Hepatocyte (in vitro differentiated cells): ENCODE data around the gene TMEM150C.

Source experiments
- CTCF ChIP-seq: fragments of 200-600 bp; sonication (generic); IDR thresholded peaks from 2 replicates; pipeline ENCODE4 v1.5.1; 2016; ENCODE audit warnings: antibody characterized with exemption, mild to moderate bottlenecking; ENCODE audit not compliant: poor library complexity
- EZH2phosphoT487 ChIP-seq: fragments of 200-600 bp; sonication (generic); IDR thresholded peaks from one replicate; pipeline ENCODE4 v1.6.1; 2018; ENCODE audit warnings: antibody characterized with exemption, mild to moderate bottlenecking, low read depth, moderate library complexity; ENCODE audit not compliant: unreplicated experiment, severe bottlenecking

- no peak for TF ChIP-seq CTCF
- TF ChIP-seq EZH2phosphoT487 = no peak
These were observed 38.6 kb downstream of the TMEM150C start for GRCh38 chr4:82523179-82523578.
